ENCODE data around the gene GRB10. TPM values are rescaled to one million over a fixed set of nuclear protein-coding genes. Genes with fewer than 3 reads are reported as not detected.

Gene GRB10
- total RNA-seq, 5 donors from 2014 or later (not counting 1 experiment from before 2014, with no cell fraction given), result 7.1 to 11.1 (median 10.1) TPM

DNA sequence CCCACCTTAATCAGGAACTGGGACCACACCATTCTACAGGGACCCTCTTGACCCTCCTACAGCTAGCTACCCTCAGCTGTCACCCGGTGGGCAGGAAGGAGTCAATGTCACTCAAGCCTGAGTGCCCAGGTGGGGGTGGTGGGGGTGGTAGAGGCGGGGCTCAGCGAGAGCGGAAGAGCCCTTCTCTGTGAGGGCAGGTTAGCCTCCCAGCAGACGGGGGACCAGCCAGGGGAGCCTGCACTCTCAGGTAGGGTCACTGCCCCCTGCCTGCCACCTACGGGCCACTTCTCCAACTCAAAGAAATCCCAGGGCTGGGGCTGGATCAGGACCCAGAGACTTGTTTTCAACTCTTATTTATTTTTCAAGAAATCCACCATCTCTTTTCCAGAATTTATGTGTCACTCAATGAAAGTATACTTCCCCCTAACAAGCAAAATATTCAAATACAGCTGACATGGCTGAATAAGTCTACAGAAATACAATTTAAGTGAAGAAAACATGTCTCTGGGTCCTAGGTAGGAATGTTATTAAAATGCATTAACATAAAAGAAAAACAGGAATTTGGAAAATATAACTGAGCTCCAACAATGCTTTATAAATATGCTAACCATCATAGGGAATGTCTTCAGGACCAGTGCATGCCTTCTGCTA is 154.1 kb downstream of the GRB10 start:
- H3K4me1 Mint-ChIP-seq, result peaks cover 0 to 6% (median 3%) of the 10 kb centered on the region in 3 donors

DNA sequence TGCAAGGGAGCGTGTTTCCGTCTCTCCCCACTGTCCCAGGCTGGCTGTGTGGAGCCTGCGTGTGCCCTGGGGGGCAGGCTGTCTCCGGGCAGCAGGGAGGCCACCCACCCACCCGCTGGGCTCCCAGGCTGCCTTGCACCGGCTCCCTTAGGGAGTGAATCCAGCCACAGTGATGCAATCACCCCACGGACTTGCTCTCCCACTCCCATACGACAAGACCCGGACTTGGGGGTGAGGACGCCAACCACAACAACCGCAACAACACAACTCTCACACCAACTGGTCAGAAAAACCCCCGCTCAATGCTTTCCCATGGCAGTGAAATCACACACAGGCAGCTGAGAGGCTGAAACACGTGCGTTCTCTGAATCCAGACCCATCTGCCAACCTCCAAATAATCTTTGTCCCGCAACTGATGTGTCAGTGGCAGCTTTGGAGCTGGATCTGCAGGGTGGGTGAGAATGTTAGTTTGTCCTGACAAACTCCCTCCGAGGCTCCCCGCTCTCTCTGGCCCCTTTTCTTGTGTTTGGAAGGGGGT is 154.8 kb downstream of the GRB10 start:
- Histone ChIP-seq H3K4me3 (ENCODE audit: control insufficient read depth in 1 of 2, extremely low read depth in 1 of 2, low read length in 1 of 2) (no peak overlapping the region), H3K36me3 (ENCODE audit: control insufficient read depth in 2 of 2, extremely low read depth in 1 of 2, insufficient read depth in 1 of 2, low read length in 1 of 2) (no peaks in the 10 kb centered on the region), H3K9me3 (no peaks in the 10 kb centered on the region), H3K27me3 (replicated peaks in 1 of 2; ENCODE audit: control insufficient read depth in 2 of 2, extremely low read depth in 1 of 2, insufficient read depth in 2 of 2, low read length in 1 of 2) (no peaks in the 10 kb centered on the region), H3K4me1 (ENCODE audit: control insufficient read depth in 1 of 2, extremely low read depth in 1 of 2, insufficient read depth in 2 of 2, low read length in 2 of 2) (peaks cover 0 to 3% of the 10 kb centered on the region in 2 experiments), H3K27ac (ENCODE audit: low read length) (no peak overlapping the region)
- H3K36me3 Mint-ChIP-seq, result no peaks in the 10 kb centered on the region
- ChIA-PET POLR2A (no interaction called here), CTCF (no interaction called here)
- H3K27me3 Mint-ChIP-seq, result peaks cover 0 to 7% of the 10 kb centered on the region in 2 donors
- peaks cover 0 to 2% (median 0%) of the 10 kb centered on the region in 3 donors for H3K4me1 Mint-ChIP-seq
- WGBS (ENCODE audit: insufficient coverage), result 86% methylated on average over 12 of the region's 17 CpGs
- DNase-seq (no peak), ATAC-seq (replicated peaks in 1 of 4) (no peak)
- no peak overlapping the region for H3K4me3 Mint-ChIP-seq
- H3K27ac Mint-ChIP-seq, result no peak overlapping the region
- H3K9me3 Mint-ChIP-seq, result no peaks in the 10 kb centered on the region

More for the DNA sequence above, 154.1 kb downstream of the GRB10 start:
- no peak for DNase-seq
- ChIA-PET POLR2A (no interaction called here), CTCF (no interaction called here)
- Histone ChIP-seq H3K36me3 (ENCODE audit: control insufficient read depth in 2 of 2, extremely low read depth in 1 of 2, insufficient read depth in 1 of 2, low read length in 1 of 2) (no peaks in the 10 kb centered on the region), H3K4me3 (ENCODE audit: control insufficient read depth in 1 of 2, extremely low read depth in 1 of 2, low read length in 1 of 2) (no peak overlapping the region), H3K27ac (ENCODE audit: low read length) (no peak overlapping the region), H3K9me3 (no peaks in the 10 kb centered on the region), H3K4me1 (ENCODE audit: control insufficient read depth in 1 of 2, extremely low read depth in 1 of 2, insufficient read depth in 2 of 2, low read length in 2 of 2) (peaks cover 0 to 3% of the 10 kb centered on the region in 2 experiments), H3K27me3 (replicated peaks in 1 of 2; ENCODE audit: control insufficient read depth in 2 of 2, extremely low read depth in 1 of 2, insufficient read depth in 2 of 2, low read length in 1 of 2) (no peaks in the 10 kb centered on the region)
- H3K27ac Mint-ChIP-seq, result no peak overlapping the region
- 64% methylated on average over 2 of the region's 6 CpGs for WGBS (ENCODE audit: insufficient coverage)
- no peaks in the 10 kb centered on the region for H3K36me3 Mint-ChIP-seq
- no peaks in the 10 kb centered on the region for H3K9me3 Mint-ChIP-seq
- ATAC-seq (replicated peaks in 1 of 4), result no peak
- peaks cover 0 to 10% of the 10 kb centered on the region in 2 donors for H3K27me3 Mint-ChIP-seq
- H3K4me3 Mint-ChIP-seq, result no peak overlapping the region

DNA sequence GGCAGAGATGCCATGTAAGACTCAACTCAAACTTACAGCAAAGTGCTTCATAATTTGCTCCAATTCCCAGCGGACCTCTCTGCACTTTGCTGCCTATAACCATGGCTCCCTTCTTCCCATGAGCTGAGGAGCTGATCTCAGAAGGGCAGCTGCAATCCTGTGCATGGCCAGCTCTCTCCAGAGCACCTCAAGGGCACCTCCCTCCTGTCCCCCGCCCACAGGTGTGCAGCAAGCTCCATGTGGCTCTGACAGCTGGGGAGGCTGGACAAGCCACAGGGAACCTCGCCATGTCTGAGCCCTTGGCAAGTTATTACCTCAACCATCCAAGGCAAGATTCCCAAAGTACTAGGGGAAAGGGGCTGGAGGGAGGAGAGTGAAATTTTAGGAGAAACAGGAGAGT is 156.4 kb downstream of the GRB10 start:
- Mint-ChIP-seq H3K27me3 (peaks cover 0 to 8% of the 10 kb centered on the region in 2 donors), H3K9me3 (no peaks in the 10 kb centered on the region), H3K4me3 (no peak overlapping the region), H3K4me1 (no peaks in the 10 kb centered on the region), H3K36me3 (no peaks in the 10 kb centered on the region), H3K27ac (no peak overlapping the region)
- ATAC-seq (replicated peaks in 1 of 4), result no peak
- ChIA-PET CTCF (no interaction called here), POLR2A (no interaction called here)
- H3K27me3 ChIP-seq (replicated peaks in 1 of 2; ENCODE audit: control insufficient read depth in 2 of 2, extremely low read depth in 1 of 2, insufficient read depth in 2 of 2, low read length in 1 of 2), result peaks cover 0 to 4% of the 10 kb centered on the region in 2 experiments
- H3K4me1 ChIP-seq (ENCODE audit: control insufficient read depth in 1 of 2, extremely low read depth in 1 of 2, insufficient read depth in 2 of 2, low read length in 2 of 2), result no peaks in the 10 kb centered on the region
- H3K36me3 ChIP-seq (ENCODE audit: control insufficient read depth in 2 of 2, extremely low read depth in 1 of 2, insufficient read depth in 1 of 2, low read length in 1 of 2), result no peaks in the 10 kb centered on the region
- H3K9me3 ChIP-seq, result no peaks in the 10 kb centered on the region
- H3K4me3 ChIP-seq (ENCODE audit: control insufficient read depth in 1 of 2, extremely low read depth in 1 of 2, low read length in 1 of 2), result no peak overlapping the region
- DNase-seq, result no peak
- WGBS (ENCODE audit: insufficient coverage), result 100% methylated on average over 1 of the region's 3 CpGs
- H3K27ac ChIP-seq (ENCODE audit: low read length), result no peak overlapping the region

DNA sequence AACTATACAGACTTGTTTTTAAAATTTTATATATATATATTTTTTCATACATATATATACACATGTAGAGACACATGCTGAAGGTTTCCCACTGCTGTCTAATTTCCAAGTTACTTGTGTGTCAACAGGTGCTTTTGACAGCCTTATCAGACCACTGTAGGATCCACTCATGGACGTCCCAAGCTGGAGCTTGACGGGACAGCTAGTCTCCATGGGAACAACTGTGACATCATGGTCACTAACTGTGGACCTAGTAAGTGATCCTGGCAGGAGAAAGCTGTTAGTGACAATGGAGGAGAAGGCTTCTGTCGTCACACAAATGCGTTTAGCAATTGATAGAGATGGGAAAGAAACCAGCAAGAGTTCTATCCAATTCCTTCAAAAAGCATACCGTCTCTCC is 157.3 kb downstream of the GRB10 start:
- no peak for DNase-seq
- CTCF ChIA-PET, result interaction anchor here in 1 of 2 donors (1.4 kb wide), 1 partner anchor 9 kb away, joined by 4 read pairs; no protein-coding TSS in a partner anchor
- H3K9me3 ChIP-seq, result no peaks in the 10 kb centered on the region
- Mint-ChIP-seq H3K27ac (no peak overlapping the region), H3K27me3 (peaks cover 0 to 12% of the 10 kb centered on the region in 2 donors), H3K4me3 (no peak overlapping the region), H3K4me1 (no peaks in the 10 kb centered on the region), H3K9me3 (no peaks in the 10 kb centered on the region), H3K36me3 (peaks cover 3% of the 10 kb centered on the region)
- 80% methylated on average over 1 of the region's 5 CpGs for WGBS (ENCODE audit: insufficient coverage)
- ATAC-seq (replicated peaks in 1 of 4), result no peak
- POLR2A ChIA-PET, result no interaction called here
- H3K36me3 ChIP-seq (ENCODE audit: control insufficient read depth in 2 of 2, extremely low read depth in 1 of 2, insufficient read depth in 1 of 2, low read length in 1 of 2), result no peaks in the 10 kb centered on the region
- H3K4me3 ChIP-seq (ENCODE audit: control insufficient read depth in 1 of 2, extremely low read depth in 1 of 2, low read length in 1 of 2), result no peak overlapping the region
- peaks cover 0 to 6% of the 10 kb centered on the region in 2 experiments for H3K27me3 ChIP-seq (replicated peaks in 1 of 2; ENCODE audit: control insufficient read depth in 2 of 2, extremely low read depth in 1 of 2, insufficient read depth in 2 of 2, low read length in 1 of 2)
- no peaks in the 10 kb centered on the region for H3K4me1 ChIP-seq (ENCODE audit: control insufficient read depth in 1 of 2, extremely low read depth in 1 of 2, insufficient read depth in 2 of 2, low read length in 2 of 2)
- H3K27ac ChIP-seq (ENCODE audit: low read length), result no peak overlapping the region

DNA sequence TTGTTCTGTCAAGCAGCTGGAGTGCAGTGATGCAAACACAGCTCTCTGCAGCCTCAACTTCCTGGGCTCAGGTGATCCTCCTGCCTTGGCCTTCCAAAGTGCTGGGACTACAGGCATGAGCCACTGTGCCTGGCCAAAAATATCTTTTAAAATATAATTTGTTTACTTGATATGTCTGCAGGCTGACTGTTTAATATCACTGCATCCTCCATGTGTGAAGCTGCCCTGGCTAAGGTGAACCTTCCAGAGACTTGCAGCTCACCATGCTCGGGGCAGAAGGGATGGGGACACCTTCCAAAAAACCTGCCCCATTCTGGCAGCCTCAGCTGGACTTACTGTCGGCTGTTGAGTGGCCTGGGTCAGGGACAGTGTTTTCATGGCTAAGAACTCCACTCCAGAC is 159.9 kb downstream of the GRB10 start:
- WGBS (ENCODE audit: insufficient coverage), result no CpG with 5 or more reads among the region's 2 CpGs
- Mint-ChIP-seq H3K4me3 (no peak overlapping the region), H3K36me3 (peaks cover 4% of the 10 kb centered on the region), H3K27me3 (peaks cover 0 to 10% of the 10 kb centered on the region in 2 donors), H3K27ac (no peak overlapping the region), H3K4me1 (no peaks in the 10 kb centered on the region), H3K9me3 (no peaks in the 10 kb centered on the region)
- POLR2A ChIA-PET, result no interaction called here
- Histone ChIP-seq H3K4me1 (ENCODE audit: control insufficient read depth in 1 of 2, extremely low read depth in 1 of 2, insufficient read depth in 2 of 2, low read length in 2 of 2) (no peaks in the 10 kb centered on the region), H3K9me3 (no peaks in the 10 kb centered on the region), H3K27me3 (replicated peaks in 1 of 2; ENCODE audit: control insufficient read depth in 2 of 2, extremely low read depth in 1 of 2, insufficient read depth in 2 of 2, low read length in 1 of 2) (peaks cover 0 to 6% of the 10 kb centered on the region in 2 experiments), H3K27ac (ENCODE audit: low read length) (no peak overlapping the region), H3K36me3 (ENCODE audit: control insufficient read depth in 2 of 2, extremely low read depth in 1 of 2, insufficient read depth in 1 of 2, low read length in 1 of 2) (no peaks in the 10 kb centered on the region), H3K4me3 (ENCODE audit: control insufficient read depth in 1 of 2, extremely low read depth in 1 of 2, low read length in 1 of 2) (no peak overlapping the region)
- ATAC-seq (replicated peaks in 1 of 4) (no peak), DNase-seq (no peak)
- CTCF ChIA-PET, result interaction anchor here in 1 of 2 donors (0.7 to 1.1 kb wide), 3 partner anchors 10 to 528 kb away, joined by 3 to 4 read pairs (median 3); no protein-coding TSS in a partner anchor

DNA sequence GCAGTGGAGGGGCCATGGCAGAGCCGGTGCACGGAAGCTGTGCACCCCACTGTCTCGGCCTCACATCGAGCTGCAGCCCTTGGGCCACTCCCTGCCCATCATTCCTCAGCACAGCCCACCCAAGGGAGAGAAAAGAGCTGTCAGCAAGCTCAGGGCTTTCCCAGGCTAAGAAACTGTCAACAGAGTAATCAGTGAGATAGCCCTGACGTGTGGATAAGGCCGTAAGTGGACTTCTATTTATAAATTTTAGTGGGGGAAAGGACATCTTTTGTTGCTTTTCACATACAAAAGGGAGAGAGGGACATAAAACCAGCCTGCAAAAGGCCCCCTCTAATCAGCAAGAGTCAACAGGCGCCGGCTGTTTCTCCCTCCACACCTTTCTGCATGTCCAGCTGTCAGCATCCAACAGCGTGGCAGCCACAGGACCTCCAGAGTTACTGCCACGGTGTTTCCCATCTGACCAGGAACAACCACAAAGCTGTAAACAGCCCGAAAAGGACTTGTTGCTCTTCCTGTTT is 160.7 kb downstream of the GRB10 start:
- no peaks in the 10 kb centered on the region for H3K4me1 ChIP-seq (ENCODE audit: control insufficient read depth in 1 of 2, extremely low read depth in 1 of 2, insufficient read depth in 2 of 2, low read length in 2 of 2)
- no peak overlapping the region for H3K4me3 ChIP-seq (ENCODE audit: control insufficient read depth in 1 of 2, extremely low read depth in 1 of 2, low read length in 1 of 2)
- H3K4me3 Mint-ChIP-seq, result no peak overlapping the region
- DNase-seq (no peak), ATAC-seq (replicated peaks in 1 of 4) (no peak)
- no peaks in the 10 kb centered on the region for H3K9me3 Mint-ChIP-seq
- ChIA-PET POLR2A (interaction anchor here in 1 of 2 donors (0.6 kb wide), 1 partner anchor 13 kb away, joined by 3 read pairs; no protein-coding TSS in a partner anchor), CTCF (interaction anchor here in 1 of 2 donors (0.9 to 1.1 kb wide), 2 partner anchors 11 to 58 kb away, joined by 3 to 4 read pairs; no protein-coding TSS in a partner anchor)
- H3K27ac ChIP-seq (ENCODE audit: low read length), result no peak overlapping the region
- WGBS (ENCODE audit: insufficient coverage), result 87% methylated on average over 7 of the region's 11 CpGs
- peaks cover 0 to 6% of the 10 kb centered on the region in 2 experiments for H3K27me3 ChIP-seq (replicated peaks in 1 of 2; ENCODE audit: control insufficient read depth in 2 of 2, extremely low read depth in 1 of 2, insufficient read depth in 2 of 2, low read length in 1 of 2)
- no peaks in the 10 kb centered on the region for H3K9me3 ChIP-seq
- H3K27ac Mint-ChIP-seq, result no peak overlapping the region
- no peaks in the 10 kb centered on the region for H3K4me1 Mint-ChIP-seq
- peaks cover 4% of the 10 kb centered on the region for H3K36me3 Mint-ChIP-seq
- H3K27me3 Mint-ChIP-seq, result peaks cover 0 to 9% of the 10 kb centered on the region in 2 donors
- H3K36me3 ChIP-seq (ENCODE audit: control insufficient read depth in 2 of 2, extremely low read depth in 1 of 2, insufficient read depth in 1 of 2, low read length in 1 of 2), result peaks cover 0 to 3% of the 10 kb centered on the region in 2 donors
